Fibroblast of peridontal ligament (primary cell): ENCODE data around the gene PRG3.

ENCODE experiments used
- DNase-seq: peaks from one replicate; pipeline ENCODE4 v3.0.0-alpha.2; 2010; ENCODE audit errors: extremely low read depth

The PRG3 gene

GRCh38 chr11:57380975-57381374, at the start of gene PRG3:
TSS of gene PRG3 (minus strand) at chr11:57381150. CDS start at chr11:57380708, 442 bp downstream.
- DNase-seq, result no peak

GRCh38 chr11:57429946-57430345, 49.0 kb upstream of the PRG3 start:
- DNase-seq, result no peak

- no peak for DNase-seq
These were observed 47.7 kb upstream of the PRG3 start for GRCh38 chr11:57428643-57429042.

GRCh38 chr11:57427727-57428082, 46.8 kb upstream of the PRG3 start:
- DNase-seq, result peak; percentile 95

GRCh38 chr11:57426929-57427726, 46.2 kb upstream of the PRG3 start, which contains the start of gene SLC43A3:
TSS of gene SLC43A3 (minus strand) at chr11:57427121. CDS start at chr11:57426172, 949 bp downstream.
- DNase-seq, result peak; percentile 98

GRCh38 chr11:57426439-57426928, 45.5 kb upstream of the PRG3 start:
- no peak for DNase-seq

GRCh38 chr11:57425565-57426438, 44.9 kb upstream of the PRG3 start:
- DNase-seq, result peak; percentile 42

- DNase-seq, result peak; percentile 68
These were observed 44.0 kb upstream of the PRG3 start for GRCh38 chr11:57424792-57425564.

- DNase-seq, result no peak
These were observed 43.3 kb upstream of the PRG3 start for GRCh38 chr11:57424137-57424791.

GRCh38 chr11:57422669-57423068, 41.7 kb upstream of the PRG3 start:
- no peak for DNase-seq

GRCh38 chr11:57421805-57422204, 40.9 kb upstream of the PRG3 start:
- no peak for DNase-seq

- no peak for DNase-seq
These were observed 40.1 kb upstream of the PRG3 start for GRCh38 chr11:57421066-57421465.

- DNase-seq, result no peak
These were observed 38.2 kb upstream of the PRG3 start for GRCh38 chr11:57419146-57419545.

- no peak for DNase-seq
These were observed 37.2 kb upstream of the PRG3 start for GRCh38 chr11:57418131-57418530.

GRCh38 chr11:57417056-57417455, 36.1 kb upstream of the PRG3 start:
- DNase-seq, result peak; percentile 92

- no peak for DNase-seq
These were observed 35.5 kb upstream of the PRG3 start for GRCh38 chr11:57416436-57416835.

- no peak for DNase-seq
These were observed 33.8 kb upstream of the PRG3 start for GRCh38 chr11:57414612-57415212.

- DNase-seq, result no peak
These were observed 32.7 kb upstream of the PRG3 start for GRCh38 chr11:57413681-57414080.

GRCh38 chr11:57410287-57410686, 29.3 kb upstream of the PRG3 start:
- DNase-seq, result peak; percentile 95

- DNase-seq, result no peak
These were observed 28.6 kb upstream of the PRG3 start for GRCh38 chr11:57409321-57410100.
